NCI-H1417 treated with DMSO at 0.1 percent for 48 hours (cell line): ENCODE measurements around the gene BCDIN3D.
"Not testable (repeated sequence)": the region's sequence is repeated elsewhere in the genome, so short reads cannot be mapped to it uniquely, and the experiment has no call there.

Experiments used
- DNase-seq: peaks from one replicate; lab custom pipeline; 2025; lab: John Stamatoyannopoulos, UW

The BCDIN3D gene

GRCh38 chr12:49860921-49861320 lies 18.0 kb upstream of the BCDIN3D start:
- DNase-seq, result not testable (repeated sequence)

- not testable (repeated sequence) for DNase-seq
Observed at GRCh38 chr12:49855890-49856289, 13.0 kb upstream of the BCDIN3D start.

- no peak for DNase-seq
Observed at GRCh38 chr12:49854976-49855375, 12.1 kb upstream of the BCDIN3D start.

GRCh38 chr12:49853671-49854070 lies 10.8 kb upstream of the BCDIN3D start:
- no peak for DNase-seq

GRCh38 chr12:49847161-49847560 lies 4.3 kb upstream of the BCDIN3D start:
- DNase-seq, result no peak

GRCh38 chr12:49846032-49846431 lies 3.1 kb upstream of the BCDIN3D start:
- no peak for DNase-seq

- no peak for DNase-seq
Observed at GRCh38 chr12:49843876-49844437, 1.1 kb upstream of the BCDIN3D start.

GRCh38 chr12:49843411-49843810 lies 505 bp upstream of the BCDIN3D start:
- DNase-seq, result no peak

GRCh38 chr12:49838973-49839633 lies 3.8 kb downstream of the BCDIN3D start:
- no peak for DNase-seq

- DNase-seq, result no peak
Observed at GRCh38 chr12:49832836-49833421, 10.0 kb downstream of the BCDIN3D start.

- no peak for DNase-seq
Observed at GRCh38 chr12:49831717-49832116, 11.2 kb downstream of the BCDIN3D start.

- DNase-seq, result peak; percentile 69
Observed at GRCh38 chr12:49828133-49829091, 14.5 kb downstream of the BCDIN3D start, which contains the start of gene NCKAP5L. TSS of gene NCKAP5L (minus strand) at chr12:49828413. CDS start at chr12:49804044, 24,369 bp downstream.

GRCh38 chr12:49827401-49828099 lies 15.4 kb downstream of the BCDIN3D start:
- no peak for DNase-seq

GRCh38 chr12:49827051-49827400 lies 15.9 kb downstream of the BCDIN3D start:
- DNase-seq, result no peak

- DNase-seq, result no peak
Observed at GRCh38 chr12:49825971-49826421, 16.9 kb downstream of the BCDIN3D start.

- no peak for DNase-seq
Observed at GRCh38 chr12:49825360-49825970, 17.4 kb downstream of the BCDIN3D start.

- DNase-seq, result no peak
Observed at GRCh38 chr12:49824895-49825294, 18.0 kb downstream of the BCDIN3D start.

GRCh38 chr12:49824416-49824815 lies 18.5 kb downstream of the BCDIN3D start:
- no peak for DNase-seq

GRCh38 chr12:49823951-49824350 lies 19.0 kb downstream of the BCDIN3D start:
- no peak for DNase-seq

GRCh38 chr12:49823350-49823749 lies 19.6 kb downstream of the BCDIN3D start:
- no peak for DNase-seq
